Spleen (tissue), 11 donors: ENCODE data around the gene C15orf40. TPM values are rescaled to one million over a fixed set of nuclear protein-coding genes. Genes with fewer than 3 reads are reported as not detected.

Experiments
- DNase-seq: peaks from one replicate; pipeline ENCODE4 v3.0.0-alpha.2; 2020
- H3K27ac ChIP-seq, 8 donors: fragments of 200-600 bp; sonication (generic) in 7 of 8; 1 replicate in 4 of 8; 2 replicates in 4 of 8; pipeline versions ENCODE4 v1.5.0 to v1.8.0; 2016 to 2021; ENCODE audit warnings: inconsistent platforms in 4 of 8, mild to moderate bottlenecking in 4 of 8, moderate library complexity in 1 of 8
- H3K27me3 ChIP-seq, 7 donors: fragments of 200-600 bp; sonication (generic) in 6 of 7; replicated peaks in 1 of 7; 1 replicate in 4 of 7; 2 replicates in 3 of 7; pipeline versions ENCODE4 v1.5.0 to v1.8.0; 2016 to 2021; ENCODE audit warnings: inconsistent platforms in 3 of 7, mild to moderate bottlenecking in 1 of 7
- H3K36me3 ChIP-seq, 6 donors: fragments of 200-600 bp; sonication (generic) in 5 of 6; 1 replicate in 4 of 6; 2 replicates in 2 of 6; pipeline versions ENCODE4 v1.5.0 to v1.8.0; 2016 to 2021; ENCODE audit warnings: inconsistent platforms in 2 of 6
- H3K4me1 ChIP-seq, 6 donors: fragments of 200-600 bp; sonication (generic) in 5 of 6; 1 replicate in 3 of 6; 2 replicates in 3 of 6; pipeline versions ENCODE4 v1.5.0 to v1.8.0; 2016 to 2021; ENCODE audit warnings: inconsistent platforms in 3 of 6
- H3K4me3 ChIP-seq, 8 donors: fragments of 200-600 bp; sonication (generic) in 7 of 8; 1 replicate in 4 of 8; 2 replicates in 4 of 8; pipeline versions ENCODE4 v1.5.0 to v1.8.0; 2016 to 2021; ENCODE audit warnings: inconsistent platforms in 4 of 8, mild to moderate bottlenecking in 4 of 8, moderate library complexity in 2 of 8
- H3K9me3 ChIP-seq, 8 donors: fragments of 200-600 bp; sonication (generic) in 7 of 8; 1 replicate in 4 of 8; 2 replicates in 4 of 8; pipeline versions ENCODE4 v1.5.0 to v1.8.0; 2016 to 2021; ENCODE audit warnings: inconsistent platforms in 4 of 8
- CTCF ChIP-seq, 11 experiments: fragments of 200-600 bp in 7 of 11; fragments of 450-650 bp in 4 of 11; sonication (generic) in 4 of 11; IDR thresholded peaks in 8 of 11; conservative IDR thresholded peaks in 3 of 11; 1 replicate in 7 of 11; 2 replicates in 4 of 11; pipeline versions ENCODE4 v1.4.0 to v1.8.0; 2016 to 2021; ENCODE audit warnings: antibody characterized with exemption in 11 of 11, inconsistent platforms in 4 of 11, mild to moderate bottlenecking in 1 of 11
- POLR2A ChIP-seq, 3 donors: fragments of 450-650 bp; IDR thresholded peaks; one replicate each; pipeline ENCODE4 v1.5.1; 2017; ENCODE audit warnings: antibody characterized with exemption in 3 of 3, mild to moderate bottlenecking in 1 of 3
- POLR2AphosphoS5 ChIP-seq, 3 donors: sonication (generic); formaldehyde crosslinking; IDR thresholded peaks; one replicate each; pipeline ENCODE4 v1.5.1; 2017; ENCODE audit warnings: antibody characterized with exemption in 3 of 3
- WGBS, 5 donors: extraction: QIAGEN DNeasy Blood & Tissue Kit in 3 of 5; methylation state at CpG; one replicate each; pipeline versions ENCODE4 v1.1.5 to v1.1.7; 2013 to 2018; 5-methylcytosine and 5-hydroxymethylcytosine counted together
- intact Hi-C: fragments of 100-400 bp; cut with DNase I; formaldehyde crosslinking; loops from one replicate; pipeline ENCODE4 v1.15.0; 2023; ENCODE audit warnings: low total_unique reads
- polyA plus RNA-seq, 3 donors: library from polyadenylated mRNA; stranded (reverse); fragments of 200-250 nt; gene quantifications; one replicate each; pipeline ENCODE4 v1.2.1, GENCODE V29; 2013
- total RNA-seq, 7 donors: library from RNA; depleted of rRNA in 3 of 7; stranded (reverse); fragments of >200 nt in 3 of 7; fragmentation: NEBNext Ultra II Directional in 4 of 7; extraction: Animal tissue kit (Norgen Biotek cat#: 25700) in 4 of 7; gene quantifications; one replicate each; pipeline versions ENCODE4 v1.1.0 to v1.2.1, GENCODE V29; 2016 to 2021
- donor health status: healthy with polysubstance abuse.
- donor health status: DM: no; HTN: no; CAD: no; lungs with moderate emphysema.
- donor health status: DM: no; HTN: no; CAD: no.
- donor health status: Bipolar disorder and iron deficiency.
- donor health status: healthy.
- donor health status: DM: no; HTN: no; CAD: no.
- donor health status: DM: yes; HTN: yes; CAD: no.

Gene C15orf40
- total and polyA plus RNA-seq, 10 donors, result 12.9 to 34.9 (median 23.0) TPM

- Histone ChIP-seq H3K36me3 (no peaks in the 10 kb centered on the region), H3K27me3 (no peaks in the 10 kb centered on the region), H3K4me1 (no peaks in the 10 kb centered on the region), H3K27ac (no peak overlapping the region), H3K4me3 (no peak overlapping the region), H3K9me3 (no peaks in the 10 kb centered on the region)
- 90 to 99% (median 95%) methylated on average over 5 of the region's 5 CpGs for WGBS, 5 donors
- intact Hi-C loops, result no loop called here
- TF ChIP-seq POLR2AphosphoS5 (IDR thresholded peaks at IDR 0.05) (no peak), POLR2A (IDR thresholded peaks at IDR 0.05) (no peak), CTCF (IDR thresholded peaks at IDR 0.05 in 8 of 11, conservative IDR thresholded peaks at IDR 0.05 in 3 of 11) (no peak)
- DNase-seq, result no peak
Observed at GRCh38 chr15:82959423-82959822, 52.0 kb downstream of the C15orf40 start.

- H3K4me1 ChIP-seq, result no peaks in the 10 kb centered on the region
- no peak overlapping the region for H3K4me3 ChIP-seq
- H3K27me3 ChIP-seq, result peaks cover 0 to 4% (median 0%) of the 10 kb centered on the region in 7 donors
- H3K9me3 ChIP-seq, result no peaks in the 10 kb centered on the region
- 71 to 89% (median 80%) methylated on average over 1 of the region's 1 CpG for WGBS, 5 donors
- intact Hi-C loops, result no loop called here
- no peak for DNase-seq
- H3K36me3 ChIP-seq, result no peaks in the 10 kb centered on the region
- H3K27ac ChIP-seq, result no peak overlapping the region
- TF ChIP-seq POLR2AphosphoS5 (IDR thresholded peaks at IDR 0.05) (no peak), CTCF (IDR thresholded peaks at IDR 0.05 in 8 of 11, conservative IDR thresholded peaks at IDR 0.05 in 3 of 11) (no peak), POLR2A (IDR thresholded peaks at IDR 0.05) (no peak)
Observed at GRCh38 chr15:82958638-82959037, 52.8 kb downstream of the C15orf40 start.

- H3K27ac ChIP-seq, result peak within 1 kb of the TSS in 4 of 8 donors; percentile 27 to 56 (median 39)
- intact Hi-C loops, result no loop called here
Observed at GRCh38 chr15:82952158-82953081, 59.0 kb downstream of the C15orf40 start, which contains the start of gene HOMER2. Gene HOMER2, minus strand, starts transcription at chr15:82952720. Its CDS starts 185 bp downstream, at chr15:82952535.

More at GRCh38 chr15:82952158-82953081, 59.0 kb downstream of the C15orf40 start, which contains the start of gene HOMER2:
- TF ChIP-seq CTCF (IDR thresholded peaks at IDR 0.05 in 8 of 11, conservative IDR thresholded peaks at IDR 0.05 in 3 of 11), result no peak
- no peak for TF ChIP-seq POLR2A (IDR thresholded peaks at IDR 0.05)
- peak in 1 of 3 donors; percentile 10 for TF ChIP-seq POLR2AphosphoS5 (IDR thresholded peaks at IDR 0.05)
- Histone ChIP-seq H3K27me3 (peaks cover 0 to 39% (median 10%) of the 10 kb centered on the region in 7 donors), H3K4me1 (peaks cover 3 to 27% (median 17%) of the 10 kb centered on the region in 6 donors), H3K4me3 (peak within 1 kb of the TSS; percentile 28 to 75 (median 54)), H3K36me3 (no peaks in the 10 kb centered on the region), H3K9me3 (no peaks in the 10 kb centered on the region)
- WGBS, 5 donors, result 0 to 12% (median 1%) methylated on average over 10 to 119 of the region's 119 CpGs
- no peak for DNase-seq
